B cell (primary cell): ENCODE measurements around the gene SH2B2. TPM values are rescaled to one million over a fixed set of nuclear protein-coding genes. Genes with fewer than 3 reads are reported as not detected.

Source experiments
- ATAC-seq: fragments of 200-7000 bp; cut with Tn5 transposase; one replicate; pipeline ENCODE4 v1.10.0; 2021; ENCODE audit warnings: low read depth, mild to moderate bottlenecking, moderate number of reproducible peaks, moderate library complexity
- CTCF ChIA-PET: fragments of 350-600 bp; sonication (Branson Sonifier 250); formaldehyde crosslinking; loops from one replicate; lab custom pipeline; 2021; ENCODE audit warnings: antibody characterized with exemption, inconsistent platforms; lab: Charles Lee
- POLR2A ChIA-PET: fragments of 350-600 bp; sonication (Branson Sonifier 250); formaldehyde crosslinking; loops from one replicate; lab custom pipeline; 2021; ENCODE audit warnings: antibody characterized with exemption; lab: Charles Lee
- DNase-seq: peaks from one replicate; pipeline ENCODE4 v3.0.0; 2013
- H2AFZ ChIP-seq: 2 replicates; pipeline ENCODE4 v1.6.1; 2012; ENCODE audit warnings: mild to moderate bottlenecking, low read depth, low read length; ENCODE audit not compliant: insufficient read depth, poor library complexity, severe bottlenecking
- H3K27ac ChIP-seq, 2 donors: 1 replicate in 1 of 2; 2 replicates in 1 of 2; pipeline ENCODE4 v1.5.1; 2012 to 2013; ENCODE audit warnings: low read length in 2 of 2, mild to moderate bottlenecking in 2 of 2, moderate library complexity in 1 of 2
- H3K27me3 ChIP-seq, 4 experiments: fragments of 200-600 bp in 1 of 4; sonication (generic) in 1 of 4; replicated peaks in 1 of 4; 1 replicate in 2 of 4; 2 replicates in 2 of 4; pipeline versions ENCODE4 v1.6.1 to v1.7.0; 2013 to 2016; ENCODE audit warnings: low read length in 3 of 4, mild to moderate bottlenecking in 2 of 4, mixed read lengths in 1 of 4, moderate library complexity in 1 of 4; ENCODE audit not compliant: insufficient read depth in 4 of 4, control insufficient read depth in 3 of 4; ENCODE audit errors: control extremely low read depth in 1 of 4
- H3K36me3 ChIP-seq, 2 experiments: replicated peaks in 1 of 2; 1 replicate in 1 of 2; 2 replicates in 1 of 2; pipeline versions ENCODE4 v1.6.1 to v1.7.1; 2013; ENCODE audit warnings: low read length in 1 of 2; ENCODE audit not compliant: insufficient read depth in 2 of 2, control insufficient read depth in 1 of 2; ENCODE audit errors: control extremely low read depth in 1 of 2, extremely low read depth in 1 of 2
- H3K4me1 ChIP-seq, 2 donors: fragments of 200-600 bp in 1 of 2; sonication (generic) in 1 of 2; 1 replicate in 1 of 2; 2 replicates in 1 of 2; pipeline versions ENCODE4 v1.5.1 to v1.6.1; 2013 to 2017; ENCODE audit warnings: low read length in 2 of 2; ENCODE audit not compliant: control insufficient read depth in 2 of 2, insufficient read depth in 2 of 2
- H3K4me2 ChIP-seq: replicated peaks from 2 replicates; pipeline ENCODE3; 2012; ENCODE audit warnings: mild to moderate bottlenecking, low read depth, low read length; ENCODE audit not compliant: poor library complexity, severe bottlenecking
- H3K4me3 ChIP-seq, 5 experiments: fragments of 200-600 bp in 1 of 5; sonication (generic) in 1 of 5; 1 replicate in 3 of 5; 2 replicates in 2 of 5; pipeline versions ENCODE4 v1.5.1 to v1.7.0; 2011 to 2016; ENCODE audit warnings: low read length in 4 of 5, mild to moderate bottlenecking in 4 of 5, low read depth in 2 of 5, control low read depth in 1 of 5, moderate library complexity in 1 of 5; ENCODE audit not compliant: insufficient read depth in 1 of 5; ENCODE audit errors: control extremely low read depth in 1 of 5, extremely low read depth in 1 of 5
- H3K79me2 ChIP-seq: fragments of 200-600 bp; sonication (generic); one replicate; pipeline ENCODE4 v1.6.0; 2016; ENCODE audit warnings: low read length; ENCODE audit not compliant: control insufficient read depth, insufficient read depth
- H3K9ac ChIP-seq: fragments of 200-600 bp; sonication (generic); 2 replicates; pipeline ENCODE4 v1.6.1; 2017; ENCODE audit warnings: mild to moderate bottlenecking, low read length, moderate library complexity
- H3K9me3 ChIP-seq, 3 donors: one replicate each; pipeline versions ENCODE4 v1.6.1 to v1.7.1; 2013; ENCODE audit warnings: low read length in 2 of 3; ENCODE audit not compliant: control insufficient read depth in 2 of 3, insufficient read depth in 1 of 3; ENCODE audit errors: control extremely low read depth in 1 of 3
- H4K20me1 ChIP-seq: 2 replicates; pipeline ENCODE4 v1.6.0; 2012; ENCODE audit warnings: mild to moderate bottlenecking, low read length; ENCODE audit not compliant: insufficient read depth, control insufficient read depth, poor library complexity, severe bottlenecking
- H3K27ac Mint-ChIP-seq: one replicate; pipeline ENCODE4 v1.8.0; 2021; ENCODE audit warnings: mixed read lengths
- H3K27me3 Mint-ChIP-seq: one replicate; pipeline ENCODE4 v1.8.0; 2021; ENCODE audit warnings: mixed read lengths
- H3K4me1 Mint-ChIP-seq: one replicate; pipeline ENCODE4 v1.8.0; 2021; ENCODE audit warnings: mixed read lengths
- H3K4me3 Mint-ChIP-seq: one replicate; pipeline ENCODE4 v1.8.0; 2021; ENCODE audit warnings: mixed read lengths
- H3K9me3 Mint-ChIP-seq: one replicate; pipeline ENCODE4 v1.8.0; 2022; ENCODE audit warnings: mixed read lengths; ENCODE audit not compliant: insufficient read depth
- CTCF ChIP-seq: fragments of 200-600 bp; IDR thresholded peaks from one replicate; pipeline ENCODE4 v1.8.0; 2022; ENCODE audit warnings: antibody characterized with exemption, mild to moderate bottlenecking
- EZH2 ChIP-seq: IDR thresholded peaks from 2 replicates; pipeline ENCODE4 v1.6.1; 2012; ENCODE audit warnings: borderline replicate concordance, low read depth, mild to moderate bottlenecking, moderate library complexity, low read length; ENCODE audit not compliant: insufficient read depth, poor library complexity, severe bottlenecking
- WGBS: methylation state at CpG from one replicate; pipeline ENCODE4 v1.1.5; 2013; ENCODE audit warnings: missing lambda C conversion rate; ENCODE audit not compliant: insufficient coverage; 5-methylcytosine and 5-hydroxymethylcytosine counted together
- intact Hi-C: fragments of 100-400 bp; cut with micrococcal nuclease; formaldehyde crosslinking; loops from one replicate; pipeline ENCODE4 v1.10.0; 2022
- polyA plus RNA-seq: library from polyadenylated mRNA; depleted of rRNA; stranded (reverse); fragments of >200 nt; gene quantifications from 2 replicates; pipeline ENCODE4 v1.2.3, GENCODE V29; 2012
- total RNA-seq, 2 donors: library from RNA; stranded (reverse); fragments of 120-200 nt in 1 of 2; gene quantifications; 1 replicate in 1 of 2; 2 replicates in 1 of 2; pipeline versions ENCODE4 v1.2.3 to v1.2.4, GENCODE V29; 2013 to 2022

SH2B2 gene
- total and polyA plus RNA-seq, 2 donors (not counting 1 experiment from before 2014, with no cell fraction given) = 41.2 to 95.4 TPM

GRCh38 chr7:102268635-102269034, 18.0 kb upstream of the SH2B2 start:
- ATAC-seq = no peak
- Histone ChIP-seq H4K20me1 (no peaks in the 10 kb centered on the region), H3K79me2 (no peaks in the 10 kb centered on the region), H3K4me1 (peaks cover 0 to 3% of the 10 kb centered on the region in 2 donors), H2AFZ (no peak overlapping the region), H3K4me3 (no peak overlapping the region), H3K9ac (no peak overlapping the region), H3K27ac (no peak overlapping the region), H3K4me2 (no peak overlapping the region), H3K27me3 (no peaks in the 10 kb centered on the region), H3K36me3 (no peaks in the 10 kb centered on the region), H3K9me3 (no peaks in the 10 kb centered on the region)
- Mint-ChIP-seq H3K4me3 (no peak overlapping the region), H3K9me3 (no peaks in the 10 kb centered on the region), H3K27ac (no peak overlapping the region), H3K27me3 (no peaks in the 10 kb centered on the region), H3K4me1 (peaks cover 2% of the 10 kb centered on the region)
- intact Hi-C loops = no loop called here
- ChIA-PET POLR2A (no interaction called here), CTCF (interaction anchor here (0.9 to 6.3 kb wide), 3 partner anchors 13 to 725 kb away, joined by 4 to 99 read pairs (median 4); no protein-coding TSS in a partner anchor)
- WGBS = 86% methylated on average over 3 of the region's 10 CpGs
- no peak for TF ChIP-seq CTCF
- DNase-seq = no peak

GRCh38 chr7:102270178-102270887, 16.3 kb upstream of the SH2B2 start:
- WGBS = 88% methylated on average over 12 of the region's 13 CpGs
- H2AFZ ChIP-seq = no peak overlapping the region
- peaks cover 0 to 3% of the 10 kb centered on the region in 2 donors for H3K4me1 ChIP-seq
- H3K4me3 Mint-ChIP-seq = no peak overlapping the region
- no peaks in the 10 kb centered on the region for H3K27me3 ChIP-seq
- no peaks in the 10 kb centered on the region for H3K9me3 ChIP-seq
- no peak overlapping the region for H3K27ac Mint-ChIP-seq
- CTCF ChIA-PET = interaction anchor here (0.6 to 15.7 kb wide), 8 partner anchors 18 to 730 kb away, joined by 3 to 351 read pairs (median 4); partner anchors contain the start of gene PRKRIP1
- ATAC-seq (no peak), DNase-seq (no peak)
- no peak overlapping the region for H3K4me2 ChIP-seq
- no peaks in the 10 kb centered on the region for H3K79me2 ChIP-seq
- no peaks in the 10 kb centered on the region for H3K9me3 Mint-ChIP-seq
- intact Hi-C loops = no loop called here
- POLR2A ChIA-PET = no interaction called here
- no peak overlapping the region for H3K9ac ChIP-seq
- H3K27me3 Mint-ChIP-seq = no peaks in the 10 kb centered on the region
- no peaks in the 10 kb centered on the region for H4K20me1 ChIP-seq
- peaks cover 0 to 2% of the 10 kb centered on the region in 2 experiments for H3K36me3 ChIP-seq
- H3K4me3 ChIP-seq = no peak overlapping the region
- no peak overlapping the region for H3K27ac ChIP-seq
- H3K4me1 Mint-ChIP-seq = peaks cover 2% of the 10 kb centered on the region
- no peak for TF ChIP-seq EZH2
- TF ChIP-seq CTCF = no peak
